HG03558 (cell line): Measurements from ENCODE around the gene TYW1.
"Not testable (repeated sequence)": the region's sequence is repeated elsewhere in the genome, so short reads cannot be mapped to it uniquely, and the experiment has no call there.

Experiments used
- ATAC-seq: cut with Tn5 transposase; IDR thresholded peaks from one replicate; pipeline ENCODE4 v1.9.1; 2021; ENCODE audit warnings: moderate number of reproducible peaks; ENCODE audit not compliant: unreplicated experiment; ENCODE audit errors: extremely low read depth

The TYW1 gene

GRCh38 chr7:67042781-67043558 is 46.3 kb downstream of the TYW1 start:
- ATAC-seq: not testable (repeated sequence)

- not testable (repeated sequence) for ATAC-seq
These were observed 46.9 kb downstream of the TYW1 start for GRCh38 chr7:67043559-67043930.

DNA sequence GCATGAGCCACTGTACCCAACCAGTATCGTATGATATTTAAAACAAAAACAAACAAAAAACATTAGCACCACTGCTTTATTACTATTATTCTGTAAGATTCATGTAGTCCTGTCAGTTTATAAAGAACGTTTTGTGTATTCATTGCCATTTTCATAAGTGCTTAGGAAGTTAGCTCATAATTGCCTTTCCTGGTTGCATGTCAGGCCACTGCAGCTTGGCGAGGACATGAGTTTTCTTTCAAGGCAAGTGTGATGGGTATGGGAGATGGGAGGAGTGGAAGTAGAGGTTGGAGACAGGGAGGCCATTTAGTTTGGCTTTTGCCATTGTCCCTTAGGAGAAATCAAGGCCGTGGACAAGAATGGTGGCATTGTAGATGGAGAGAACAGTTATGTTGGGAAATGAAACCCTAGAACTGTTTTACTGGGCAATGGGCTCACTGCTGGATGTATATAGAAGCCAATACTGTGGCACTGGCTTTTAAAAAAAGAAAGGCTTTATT is 48.9 kb downstream of the TYW1 start:
- ATAC-seq: no peak

GRCh38 chr7:67046819-67047218 is 50.2 kb downstream of the TYW1 start:
- not testable (repeated sequence) for ATAC-seq

- ATAC-seq: not testable (repeated sequence)
These were observed 53.3 kb downstream of the TYW1 start for GRCh38 chr7:67049908-67050307.

DNA sequence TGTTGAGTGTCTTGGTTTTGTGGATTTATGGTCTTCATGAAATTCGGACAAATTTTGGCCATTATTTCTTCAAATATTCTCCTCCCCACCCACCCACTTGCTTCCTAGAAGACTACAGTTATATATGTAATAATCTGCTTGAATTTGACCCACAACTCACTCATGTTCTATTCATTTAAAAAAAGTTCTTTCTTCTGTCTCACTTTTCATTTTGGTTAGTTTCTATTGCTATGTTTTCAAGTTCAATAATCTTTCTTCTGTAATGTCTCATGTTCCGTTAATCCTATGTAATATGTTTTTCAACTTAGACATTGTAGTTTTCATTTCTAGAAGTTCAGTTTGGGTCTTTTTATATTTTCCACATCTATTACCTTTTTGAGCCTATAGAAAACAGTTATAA is 55.5 kb downstream of the TYW1 start:
- not testable (repeated sequence) for ATAC-seq

DNA sequence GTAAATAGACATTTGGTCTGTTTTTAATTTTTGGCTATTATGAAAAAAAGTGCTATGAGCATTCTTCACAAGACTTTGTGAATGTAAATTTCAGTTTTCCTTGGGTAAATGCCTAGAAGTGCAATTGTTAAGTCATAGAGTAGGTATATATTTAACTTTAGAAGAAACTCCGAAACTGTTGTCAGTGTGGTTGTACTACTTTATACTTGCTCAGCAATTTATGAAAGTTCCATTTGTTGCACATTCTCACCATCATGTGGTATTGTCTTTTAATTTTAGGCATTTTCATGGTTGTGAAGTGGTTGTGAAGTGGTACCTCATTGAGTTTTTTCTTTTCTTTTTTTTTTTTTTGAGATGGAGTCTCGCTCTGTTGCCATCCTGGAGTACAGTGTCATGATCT is 60.0 kb downstream of the TYW1 start:
- ATAC-seq: no peak

DNA sequence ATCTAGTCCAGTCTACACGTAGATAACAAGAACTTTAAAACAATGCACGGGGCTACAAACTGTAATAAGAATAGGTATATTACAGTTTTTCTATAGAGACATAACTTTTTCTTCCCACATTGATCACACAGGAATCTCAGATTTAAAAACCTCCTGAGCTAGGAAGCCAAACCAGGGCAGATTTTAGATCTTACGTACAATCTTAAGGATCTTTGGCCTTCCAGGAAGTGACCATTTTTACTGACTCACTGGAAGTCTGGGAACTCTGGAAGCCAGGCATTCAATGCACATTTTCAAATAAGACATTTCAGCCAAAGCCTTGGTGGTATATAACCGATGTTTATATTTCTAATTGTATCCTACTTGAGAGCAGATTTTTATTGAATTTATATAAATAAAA is 64.7 kb downstream of the TYW1 start:
- ATAC-seq: not testable (repeated sequence)

GRCh38 chr7:67062802-67063201 is 66.2 kb downstream of the TYW1 start:
- ATAC-seq: not testable (repeated sequence)

- ATAC-seq: not testable (repeated sequence)
These were observed 70.5 kb downstream of the TYW1 start for GRCh38 chr7:67066950-67067622.

- ATAC-seq: not testable (repeated sequence)
These were observed 79.5 kb downstream of the TYW1 start for GRCh38 chr7:67076120-67076519.

- not testable (repeated sequence) for ATAC-seq
These were observed 86.2 kb downstream of the TYW1 start for GRCh38 chr7:67082880-67083279.

GRCh38 chr7:67089261-67089660 is 92.6 kb downstream of the TYW1 start:
- not testable (repeated sequence) for ATAC-seq

- ATAC-seq: not testable (repeated sequence)
These were observed 94.4 kb downstream of the TYW1 start for GRCh38 chr7:67091053-67091452.

DNA sequence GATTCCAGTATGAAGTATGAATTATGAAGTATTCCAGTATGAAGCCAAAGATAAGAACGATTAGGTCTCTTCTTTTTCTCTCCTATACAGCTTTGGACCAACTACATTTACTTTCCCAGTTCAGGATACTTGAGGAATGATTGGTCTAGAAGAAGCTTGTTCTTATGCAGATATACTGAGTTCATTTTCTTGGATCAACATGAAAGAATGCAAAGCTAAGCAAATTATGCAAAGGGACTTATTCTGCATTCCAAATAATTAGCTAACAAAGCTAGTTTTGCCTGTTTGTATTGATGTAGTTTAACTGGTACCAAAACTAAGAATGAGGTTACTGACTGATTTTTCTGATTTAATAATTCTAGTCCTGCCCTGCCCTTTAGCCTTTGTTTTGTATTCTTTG is 101.4 kb downstream of the TYW1 start:
- not testable (repeated sequence) for ATAC-seq

DNA sequence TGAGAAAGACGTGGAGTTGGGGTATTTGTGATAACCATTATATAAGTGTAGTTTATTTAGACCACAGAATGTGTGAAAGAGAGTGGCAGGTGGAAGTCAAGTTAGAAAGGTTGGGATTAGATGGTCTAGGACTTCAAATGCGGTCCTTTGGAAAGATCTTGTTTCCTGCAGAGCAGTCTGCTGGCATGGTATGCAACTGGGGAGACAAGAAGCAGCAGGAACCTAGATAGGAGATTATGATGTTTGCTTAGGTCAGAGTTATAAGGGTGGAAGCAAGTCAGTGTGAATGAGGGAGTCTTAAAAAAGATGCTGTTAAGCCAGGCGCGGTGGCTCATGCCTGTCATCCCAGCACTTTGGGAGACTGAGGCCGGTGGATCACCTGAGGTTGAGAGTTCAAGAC is 102.8 kb downstream of the TYW1 start:
- ATAC-seq: not testable (repeated sequence)

DNA sequence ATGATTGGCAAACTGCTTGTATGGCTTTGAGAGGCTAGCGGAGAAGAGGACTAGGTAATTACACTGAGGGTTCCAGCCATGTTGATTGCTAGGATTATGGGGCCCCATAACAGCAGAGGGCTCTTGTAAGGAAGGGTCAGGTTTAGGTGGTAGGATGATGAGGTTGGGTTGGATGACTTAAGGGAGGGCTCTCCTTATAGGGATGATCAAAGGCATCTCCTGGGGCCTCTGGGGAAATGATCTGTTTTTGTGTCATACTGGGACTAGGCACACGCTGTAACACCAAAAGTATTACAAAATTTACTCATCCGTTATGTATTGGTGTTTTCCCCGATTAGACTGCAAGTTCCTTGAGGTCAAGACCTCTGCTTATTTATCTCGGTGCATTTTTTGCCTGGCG is 103.4 kb downstream of the TYW1 start:
- ATAC-seq: not testable (repeated sequence)

DNA sequence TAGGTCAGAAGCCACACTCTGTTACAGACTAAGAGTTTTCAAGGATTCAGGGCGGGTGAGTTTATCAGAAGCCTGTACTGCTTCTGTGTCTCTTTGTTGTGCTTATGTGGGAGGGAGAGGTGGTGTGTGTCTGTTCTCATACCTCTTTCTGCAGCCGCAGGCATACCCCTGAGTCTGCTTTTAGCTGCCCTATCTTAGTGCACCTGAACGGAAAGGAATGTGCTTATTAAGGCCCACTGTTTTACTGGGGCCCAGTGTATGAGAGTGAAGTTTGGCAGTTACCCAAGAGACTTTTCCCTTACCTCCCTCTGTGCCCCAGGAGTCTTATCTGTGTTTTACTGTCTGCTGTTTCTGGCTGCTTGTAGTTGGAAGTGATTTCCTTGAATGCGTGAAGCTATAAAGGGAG is 104.3 kb downstream of the TYW1 start:
- ATAC-seq: no peak

- ATAC-seq: not testable (repeated sequence)
These were observed 108.3 kb downstream of the TYW1 start for GRCh38 chr7:67104937-67105336.

GRCh38 chr7:67105377-67105776 is 108.7 kb downstream of the TYW1 start:
- ATAC-seq: no peak

DNA sequence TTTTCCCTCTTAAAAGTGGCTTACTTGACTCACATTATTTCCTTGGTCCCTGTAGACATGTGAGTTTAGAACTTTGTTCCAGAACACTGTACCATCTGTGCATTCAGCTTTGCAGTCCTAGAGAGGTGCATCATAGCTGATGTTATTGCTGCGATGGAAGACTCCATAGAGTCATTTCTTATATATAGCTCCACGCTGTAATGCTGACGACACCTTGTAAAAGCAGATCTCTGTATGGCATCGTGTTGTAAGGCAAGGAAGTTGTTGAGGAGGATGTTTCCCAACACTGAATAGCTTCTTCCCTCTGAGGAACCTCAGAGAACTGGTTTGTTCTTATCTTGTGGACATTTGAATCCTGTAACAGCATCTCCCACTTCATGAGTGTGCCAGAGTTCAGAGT is 109.6 kb downstream of the TYW1 start:
- not testable (repeated sequence) for ATAC-seq
